Stimulated activated CD8-positive, alpha-beta memory T cell treated with anti-CD3 and anti-CD28 coated beads, Interleukin-7, amount 100 ng/mL, for 24 hours (primary cell): ENCODE data around the gene MAML3.

Experiments used
- DNase-seq: peaks from one replicate; pipeline ENCODE4 v3.0.0-alpha.2; 2020; ENCODE audit warnings: low read depth

The MAML3 gene

GRCh38 chr4:139753686-139754085, 400.3 kb downstream of the MAML3 start:
- no peak for DNase-seq

DNA sequence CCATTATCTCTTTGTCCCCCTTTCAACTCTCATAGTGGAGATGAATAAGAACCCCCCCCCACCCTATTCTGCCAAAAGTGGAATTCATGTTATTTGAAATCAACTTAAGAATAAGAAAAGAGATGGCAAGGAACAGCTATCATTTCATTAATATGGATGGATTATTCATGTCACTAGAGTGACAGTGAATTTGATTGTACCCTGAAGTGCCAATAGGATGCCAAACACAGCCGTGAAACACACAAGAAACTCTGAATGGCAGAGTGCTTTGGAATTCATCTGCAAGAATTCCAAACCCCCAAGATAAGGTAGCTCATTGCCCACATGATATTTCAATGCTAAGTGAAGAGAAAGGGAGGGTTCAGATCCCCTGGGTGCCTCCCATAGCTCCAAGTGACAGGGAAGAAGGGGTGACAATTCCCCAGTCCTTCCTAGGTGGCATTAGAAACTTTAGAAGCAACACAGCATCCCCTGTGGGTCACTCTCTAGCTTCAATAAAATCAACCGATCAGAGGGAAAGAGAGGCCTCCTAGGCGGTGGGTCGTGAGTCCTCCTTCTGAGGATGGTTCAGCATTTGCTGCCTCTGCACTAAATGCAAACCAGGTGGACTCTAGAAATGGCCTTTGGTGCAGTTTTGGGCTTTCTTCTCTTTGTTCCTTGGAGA, 404.0 kb downstream of the MAML3 start:
- DNase-seq: no peak

GRCh38 chr4:139749338-139749737, 404.6 kb downstream of the MAML3 start:
- DNase-seq: no peak

DNA sequence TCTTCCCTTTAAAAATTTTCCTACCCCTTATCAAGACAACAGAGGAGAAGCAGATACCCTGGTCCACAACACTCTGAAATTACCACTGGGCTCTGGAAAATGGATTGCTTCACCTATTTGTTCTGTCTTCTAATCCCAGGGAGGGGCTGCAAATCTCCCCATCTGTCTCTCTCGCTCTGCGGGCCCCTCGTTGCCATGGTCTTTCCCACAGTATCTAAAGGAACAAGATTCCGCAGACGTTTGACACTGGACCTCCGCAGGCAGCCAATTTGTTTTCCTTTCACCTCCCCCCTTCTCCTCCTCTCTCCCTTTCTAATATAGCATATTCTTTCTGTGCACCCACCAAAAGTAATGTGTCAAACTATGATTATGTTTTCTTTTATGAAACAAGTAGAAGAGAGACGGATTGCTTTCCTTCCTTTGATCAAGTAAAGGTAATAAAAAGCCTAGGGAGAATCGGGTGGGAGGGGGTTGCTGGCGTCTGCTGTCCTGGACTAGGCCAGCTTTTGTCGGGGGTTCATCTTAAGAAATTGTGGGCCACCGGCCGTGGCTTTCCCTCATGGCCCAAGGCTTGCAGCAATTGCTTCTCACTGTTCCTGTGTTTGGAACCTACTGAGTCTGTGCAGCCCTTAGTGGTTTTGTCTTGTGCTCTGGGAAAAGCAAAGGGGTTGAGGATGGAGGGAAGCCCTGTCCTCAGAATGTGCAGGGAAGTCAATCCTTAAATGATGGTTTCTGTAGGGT, 407.4 kb downstream of the MAML3 start:
- no peak for DNase-seq

- DNase-seq: no peak
These were observed 408.8 kb downstream of the MAML3 start for GRCh38 chr4:139745111-139745639.

- DNase-seq: no peak
These were observed 409.8 kb downstream of the MAML3 start for GRCh38 chr4:139744232-139744631.

DNA sequence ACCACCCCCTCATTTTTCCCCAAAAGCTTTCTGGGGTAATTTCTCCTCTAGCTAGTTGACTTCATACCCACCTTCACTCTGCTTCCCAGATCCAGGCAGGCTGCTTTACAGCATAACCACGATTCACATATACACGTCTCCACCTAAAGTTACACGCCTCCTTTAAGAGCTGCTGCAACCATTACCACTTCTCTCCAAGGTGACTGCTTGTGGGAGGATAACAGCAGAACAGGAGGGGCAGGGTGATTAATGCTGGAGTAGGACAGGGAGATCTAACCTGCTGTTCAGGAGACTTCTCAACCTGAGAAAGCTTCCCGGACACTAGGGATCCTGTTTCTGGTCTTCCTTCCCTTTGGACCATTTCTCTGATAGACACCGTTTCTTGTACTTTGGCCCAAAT, 411.0 kb downstream of the MAML3 start:
- DNase-seq: no peak

GRCh38 chr4:139740531-139741041, 413.4 kb downstream of the MAML3 start:
- no peak for DNase-seq

- DNase-seq: no peak
These were observed 413.9 kb downstream of the MAML3 start for GRCh38 chr4:139740121-139740520.

DNA sequence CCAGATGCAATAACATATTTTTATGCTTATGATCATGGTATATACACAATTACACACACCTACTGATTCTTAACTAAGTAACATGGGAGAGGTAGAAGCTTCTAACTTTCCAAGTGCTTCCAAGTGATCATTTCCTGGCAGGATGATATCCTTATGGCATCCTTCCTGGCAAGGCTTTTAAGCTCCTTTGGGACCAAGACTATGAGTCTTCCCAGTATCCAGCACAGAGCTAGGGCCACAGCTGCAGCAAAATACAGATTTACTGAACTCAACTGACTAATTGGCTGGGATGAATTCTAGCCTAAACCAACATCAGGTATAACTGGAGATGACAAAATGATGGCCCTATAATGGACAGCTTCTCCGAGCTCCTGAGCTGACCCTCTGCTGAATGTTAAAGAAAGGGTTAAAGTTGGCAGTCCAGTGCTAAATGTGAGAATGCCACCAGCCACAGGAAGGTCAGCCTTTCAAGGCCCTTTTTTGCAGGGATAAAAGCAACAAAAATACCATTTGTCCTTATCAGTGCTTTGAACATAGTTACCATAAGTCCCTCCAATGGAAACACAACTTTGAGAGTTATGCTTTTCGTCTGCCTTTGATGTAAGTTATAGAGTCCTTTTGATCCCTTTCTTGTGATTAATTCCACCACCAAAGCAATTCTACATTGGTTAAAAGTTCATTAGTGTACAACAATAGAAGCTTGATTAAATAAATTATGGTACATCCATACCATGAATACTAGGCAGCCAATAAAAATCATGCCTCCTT, 415.0 kb downstream of the MAML3 start:
- DNase-seq: no peak

- no peak for DNase-seq
These were observed 417.3 kb downstream of the MAML3 start for GRCh38 chr4:139736661-139737060.

GRCh38 chr4:139736274-139736660, 417.7 kb downstream of the MAML3 start:
- no peak for DNase-seq

DNA sequence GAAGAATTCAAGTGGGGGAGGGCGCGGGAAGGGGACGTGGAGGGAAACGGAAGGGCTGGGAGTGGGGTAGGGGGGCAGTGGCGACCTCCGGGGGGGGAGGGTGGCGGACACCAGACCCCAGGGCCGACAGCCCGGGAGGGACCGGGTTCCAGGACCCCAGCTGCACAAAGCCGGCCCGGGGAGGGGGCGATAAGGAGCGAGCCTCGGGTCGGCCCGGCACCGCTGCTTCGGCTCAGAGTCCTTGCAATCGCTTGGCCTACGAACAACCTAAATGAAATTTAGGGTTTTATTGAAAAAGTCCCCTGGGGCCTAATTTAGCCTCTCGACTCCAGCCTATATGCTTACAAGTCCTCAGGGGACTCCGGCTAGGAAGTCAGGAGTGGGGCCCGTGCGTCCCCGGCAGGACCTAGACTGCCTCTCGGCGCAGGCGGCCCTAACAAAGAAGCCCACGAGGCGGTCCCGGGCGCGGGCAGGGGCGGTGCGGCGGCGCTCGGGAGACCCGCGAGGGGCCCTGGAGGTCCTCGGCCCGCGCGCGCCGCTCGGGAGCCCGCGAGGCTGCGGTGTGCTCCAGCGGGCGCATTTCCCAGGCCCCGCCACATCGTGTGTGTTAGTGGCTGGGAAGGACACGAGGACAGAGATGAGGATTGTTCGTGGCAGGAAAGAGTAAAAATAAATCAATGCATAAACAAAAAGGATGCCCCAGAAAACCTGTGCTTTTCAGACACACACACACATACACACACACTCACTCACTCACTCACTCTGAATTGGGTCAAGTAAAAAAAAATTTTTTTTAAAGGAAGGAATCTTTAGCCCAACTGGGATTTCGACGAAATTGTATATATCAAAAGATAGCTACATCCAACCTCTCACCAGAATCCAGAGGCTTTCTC, 418.4 kb downstream of the MAML3 start:
- DNase-seq: no peak

DNA sequence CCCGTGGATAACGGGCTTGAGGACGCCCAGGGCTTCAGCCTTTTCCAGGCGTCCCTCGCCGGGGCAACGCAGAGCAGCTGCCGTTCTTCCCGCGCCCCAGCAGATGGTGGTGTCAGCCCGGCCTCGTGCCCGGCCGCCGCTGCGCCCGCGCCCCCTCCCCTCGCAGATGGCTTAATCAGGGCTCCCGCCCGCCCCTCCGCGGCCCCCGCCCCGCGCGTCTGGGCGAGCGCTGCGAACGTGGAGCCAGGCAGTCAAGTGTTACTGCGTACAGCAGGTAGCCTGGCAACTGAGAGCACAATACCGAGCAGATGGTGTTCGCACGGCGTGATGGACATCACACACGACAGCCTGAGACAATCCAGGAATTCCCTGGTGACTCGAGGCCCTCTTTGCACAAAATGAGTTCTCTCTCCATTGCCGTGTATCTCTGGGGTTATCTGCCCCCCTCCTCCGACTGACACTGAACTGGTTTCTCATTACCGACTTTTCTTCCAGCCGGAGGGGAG, 419.1 kb downstream of the MAML3 start:
- peak; percentile 11 for DNase-seq

DNA sequence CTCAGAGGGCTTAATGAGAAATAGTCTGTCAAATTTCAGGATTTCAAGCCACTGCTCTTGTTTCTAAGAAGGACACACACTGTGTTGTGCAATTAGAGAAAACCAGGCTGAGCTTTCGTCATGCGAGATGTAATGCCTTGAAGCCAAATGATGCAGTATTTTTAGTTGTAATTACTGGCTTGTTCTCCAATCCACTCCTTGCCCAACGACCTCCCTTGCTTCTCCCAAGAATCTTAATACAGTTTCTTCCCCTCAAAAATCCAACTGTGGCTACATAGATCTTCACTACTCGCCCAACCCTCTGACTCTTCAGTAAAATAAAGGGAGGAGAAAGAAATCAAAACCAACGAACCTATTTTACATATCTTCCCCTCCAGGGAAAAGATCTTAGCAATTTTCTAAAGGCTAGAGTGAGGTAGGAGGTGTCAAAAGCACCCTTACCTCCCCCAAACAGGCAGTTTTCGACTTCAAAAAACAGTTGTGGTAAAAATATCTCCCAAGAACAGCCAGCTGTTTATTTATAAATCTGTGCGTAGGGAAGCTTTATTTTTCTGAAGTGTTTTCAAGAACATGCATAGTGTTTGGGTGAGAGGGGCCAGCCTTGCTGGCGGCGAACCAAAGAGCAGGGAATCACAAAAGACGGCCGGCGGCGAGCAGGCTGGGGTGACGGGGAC, 419.6 kb downstream of the MAML3 start:
- no peak for DNase-seq

GRCh38 chr4:139732991-139733570, 420.9 kb downstream of the MAML3 start:
- DNase-seq: no peak

GRCh38 chr4:139728840-139729239, 425.1 kb downstream of the MAML3 start:
- no peak for DNase-seq

DNA sequence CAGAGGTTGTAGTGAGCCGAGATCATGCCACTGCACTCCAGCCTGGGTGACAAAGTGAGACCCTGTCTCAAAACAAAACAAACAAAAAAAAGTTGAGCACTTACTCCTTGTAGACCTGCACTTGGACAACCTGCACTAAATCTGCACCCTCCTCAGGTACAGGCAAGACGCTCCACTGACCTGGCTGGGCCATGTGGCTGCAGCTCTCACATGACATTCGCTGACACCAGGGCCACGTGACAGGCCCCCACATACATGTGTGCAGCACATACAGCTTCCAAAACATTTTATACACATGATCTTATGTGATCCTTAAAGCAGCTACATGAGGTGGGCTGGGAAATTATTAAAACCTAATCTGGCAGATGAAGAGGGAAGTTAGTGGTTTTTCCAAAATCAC, 425.8 kb downstream of the MAML3 start:
- no peak for DNase-seq

GRCh38 chr4:139726615-139727014, 427.4 kb downstream of the MAML3 start:
- DNase-seq: no peak

DNA sequence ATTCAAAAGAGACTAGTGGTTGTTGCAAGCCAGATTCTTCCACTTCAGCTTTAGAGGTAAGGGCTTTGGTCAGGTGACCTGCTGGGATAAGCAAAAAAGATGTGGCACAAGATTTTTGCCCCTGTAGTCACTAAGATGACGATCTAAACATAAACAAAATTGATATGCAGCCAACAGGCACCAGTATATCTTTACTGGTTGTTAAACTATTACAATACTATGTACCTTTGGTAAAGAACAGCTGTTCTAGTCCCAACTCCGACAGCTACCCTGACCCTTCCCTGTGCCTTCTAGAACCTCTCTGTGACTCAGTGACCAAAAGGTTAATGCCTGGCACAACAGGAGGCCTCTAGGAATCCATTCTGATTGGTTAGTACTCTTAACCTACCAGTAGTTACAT, 428.7 kb downstream of the MAML3 start:
- DNase-seq: no peak
